MV-4-11 (cell line): ENCODE results near the gene PAM16.

ENCODE experiments used
- DNase-seq: peaks from one replicate; lab custom pipeline; 2025; lab: John Stamatoyannopoulos, UW

PAM16 gene

GRCh38 chr16:4298761-4299522, 52.2 kb downstream of the PAM16 start:
- DNase-seq: no peak

DNA sequence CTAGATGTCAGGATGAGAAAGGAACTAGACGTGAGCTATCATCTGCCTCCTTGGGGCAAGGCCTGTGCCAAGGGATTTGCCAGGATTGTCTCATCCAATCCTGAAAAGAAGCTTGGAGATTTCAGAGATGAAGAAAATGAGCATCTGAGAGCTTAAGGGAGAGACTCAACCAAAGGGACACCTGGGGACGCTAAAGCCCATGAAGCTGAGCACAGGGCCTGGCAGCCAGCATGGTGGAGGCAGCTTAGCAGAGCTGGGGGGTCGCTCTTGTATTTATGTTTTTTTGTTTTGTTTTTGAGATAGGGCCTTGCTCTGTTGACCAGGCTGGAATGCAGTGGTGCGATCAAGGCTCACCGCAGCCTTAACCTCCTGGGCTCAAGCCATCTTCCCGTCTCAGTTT, 53.6 kb downstream of the PAM16 start:
- no peak for DNase-seq

GRCh38 chr16:4295581-4295980, 55.5 kb downstream of the PAM16 start:
- no peak for DNase-seq

GRCh38 chr16:4293822-4294457, 57.2 kb downstream of the PAM16 start:
- no peak for DNase-seq

GRCh38 chr16:4293181-4293716, 57.9 kb downstream of the PAM16 start:
- no peak for DNase-seq

- DNase-seq: no peak
Observed at GRCh38 chr16:4291699-4292098, 59.4 kb downstream of the PAM16 start.
